ENCODE measurements around the gene ADAM17. TPM values are rescaled to one million over a fixed set of nuclear protein-coding genes. Genes with fewer than 3 reads are reported as not detected.

ADAM17 gene
- total and polyA plus RNA-seq, 9 of the 15 experiments (the other 6 are each of a cell fraction or from before 2014, with no cell fraction given) = 5.8 to 30.0 (median 19.0) TPM

GRCh38 chr2:9463698-9464034 is 92.0 kb downstream of the ADAM17 start:
- no peaks in the 10 kb centered on the region for H3K9me1 ChIP-seq (ENCODE audit: control insufficient read depth, insufficient read depth, low read length)
- H3K9ac ChIP-seq (ENCODE audit: insufficient read depth in 1 of 2, low read depth in 2 of 2, low read length in 2 of 2) = no peak overlapping the region
- ATAC-seq = no peak
- H3K27me3 ChIP-seq (ENCODE audit: control insufficient read depth in 2 of 2, insufficient read depth in 2 of 2, low read length in 2 of 2) = no peaks in the 10 kb centered on the region
- FAIRE-seq = no peak
- no peaks in the 10 kb centered on the region for H3K9me3 ChIP-seq (replicated peaks; ENCODE audit: control insufficient read depth, insufficient read depth, low read depth, low read length)
- peaks cover 0 to 4% of the 10 kb centered on the region in 2 experiments; a peak in 1 of 5 replicates for H3K4me1 ChIP-seq (replicated peaks in 1 of 2; ENCODE audit: control insufficient read depth in 2 of 2, insufficient read depth in 2 of 2, low read length in 2 of 2)
- in situ Hi-C loops (cut with MboI) (no loop called here), intact Hi-C loops (cut with micrococcal nuclease) (no loop called here)
- no peak for DNase-seq (ENCODE audit: extremely low read depth in 1 of 4, low spot score in 3 of 4)
- ChIA-PET CTCF (ENCODE audit: low intra/inter-chr PET ratio) (no interaction called here), POLR2A (no interaction called here)
- no peaks in the 10 kb centered on the region for H3K79me2 ChIP-seq (ENCODE audit: control insufficient read depth, insufficient read depth, low read length)
- H2AFZ ChIP-seq (ENCODE audit: low read depth, low read length) = no peak overlapping the region
- no peaks in the 10 kb centered on the region for H4K20me1 ChIP-seq (replicated peaks; ENCODE audit: control insufficient read depth, insufficient read depth, low read length)
- no TSS peak for BruUV-seq (replicated peaks)
- H3K27ac ChIP-seq (ENCODE audit: extremely low read depth, low read depth, low read length) = no peak overlapping the region
- 95% methylated on average over 6 of the region's 7 CpGs for WGBS (ENCODE audit: insufficient coverage, low coverage, missing lambda C conversion rate)
- H3K36me3 ChIP-seq (ENCODE audit: control insufficient read depth, insufficient read depth, low read length) = peaks cover 69% of the 10 kb centered on the region
- H3K4me3 ChIP-seq = no peak overlapping the region
- H3K4me2 ChIP-seq (ENCODE audit: insufficient read depth, low read length) = no peak overlapping the region
- TF ChIP-seq SRSF9 (IDR thresholded peaks at IDR 0.05; ENCODE audit: borderline replicate concordance, low read depth, low read length) (no peak), ZNF41 (CRISPR knock-in tag; conservative IDR thresholded peaks at IDR 0.05) (no peak), ZNF232 (CRISPR knock-in tag; IDR thresholded peaks at IDR 0.05) (no peak), TEAD1 (CRISPR knock-in tag; IDR thresholded peaks at IDR 0.05) (no peak), HOXB6 (CRISPR knock-in tag; IDR thresholded peaks at IDR 0.05; ENCODE audit: borderline replicate concordance) (no peak), ETV5 (CRISPR knock-in tag; IDR thresholded peaks at IDR 0.05; ENCODE audit: low read depth) (no peak), KDM4B (IDR thresholded peaks at IDR 0.05; ENCODE audit: borderline replicate concordance in 2 of 2, low read depth in 1 of 2) (no peak), RBM15 (IDR thresholded peaks at IDR 0.05; ENCODE audit: insufficient read depth, low read length) (no peak), POLR3G (IDR thresholded peaks at IDR 0.05; ENCODE audit: extremely low read depth, insufficient read length, insufficient replicate concordance) (no peak), XRCC3 (IDR thresholded peaks at IDR 0.05) (no peak), ZNF134 (CRISPR knock-in tag; conservative IDR thresholded peaks at IDR 0.05) (no peak), NCOR1 (IDR thresholded peaks at IDR 0.05) (no peak), MLX (CRISPR knock-in tag; conservative IDR thresholded peaks at IDR 0.05) (no peak)
- TF ChIP-seq, protein P1, sequence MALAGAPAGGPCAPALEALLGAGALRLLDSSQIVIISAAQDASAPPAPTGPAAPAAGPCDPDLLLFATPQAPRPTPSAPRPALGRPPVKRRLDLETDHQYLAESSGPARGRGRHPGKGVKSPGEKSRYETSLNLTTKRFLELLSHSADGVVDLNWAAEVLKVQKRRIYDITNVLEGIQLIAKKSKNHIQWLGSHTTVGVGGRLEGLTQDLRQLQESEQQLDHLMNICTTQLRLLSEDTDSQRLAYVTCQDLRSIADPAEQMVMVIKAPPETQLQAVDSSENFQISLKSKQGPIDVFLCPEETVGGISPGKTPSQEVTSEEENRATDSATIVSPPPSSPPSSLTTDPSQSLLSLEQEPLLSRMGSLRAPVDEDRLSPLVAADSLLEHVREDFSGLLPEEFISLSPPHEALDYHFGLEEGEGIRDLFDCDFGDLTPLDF (CRISPR knock-in tag; IDR thresholded peaks at IDR 0.05) = no peak
- TF ChIP-seq, protein P2, sequence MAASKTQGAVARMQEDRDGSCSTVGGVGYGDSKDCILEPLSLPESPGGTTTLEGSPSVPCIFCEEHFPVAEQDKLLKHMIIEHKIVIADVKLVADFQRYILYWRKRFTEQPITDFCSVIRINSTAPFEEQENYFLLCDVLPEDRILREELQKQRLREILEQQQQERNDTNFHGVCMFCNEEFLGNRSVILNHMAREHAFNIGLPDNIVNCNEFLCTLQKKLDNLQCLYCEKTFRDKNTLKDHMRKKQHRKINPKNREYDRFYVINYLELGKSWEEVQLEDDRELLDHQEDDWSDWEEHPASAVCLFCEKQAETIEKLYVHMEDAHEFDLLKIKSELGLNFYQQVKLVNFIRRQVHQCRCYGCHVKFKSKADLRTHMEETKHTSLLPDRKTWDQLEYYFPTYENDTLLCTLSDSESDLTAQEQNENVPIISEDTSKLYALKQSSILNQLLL (CRISPR knock-in tag; IDR thresholded peaks at IDR 0.05; ENCODE audit: borderline replicate concordance) = no peak
- TF ChIP-seq, protein P3, sequence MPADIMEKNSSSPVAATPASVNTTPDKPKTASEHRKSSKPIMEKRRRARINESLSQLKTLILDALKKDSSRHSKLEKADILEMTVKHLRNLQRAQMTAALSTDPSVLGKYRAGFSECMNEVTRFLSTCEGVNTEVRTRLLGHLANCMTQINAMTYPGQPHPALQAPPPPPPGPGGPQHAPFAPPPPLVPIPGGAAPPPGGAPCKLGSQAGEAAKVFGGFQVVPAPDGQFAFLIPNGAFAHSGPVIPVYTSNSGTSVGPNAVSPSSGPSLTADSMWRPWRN (IDR thresholded peaks at IDR 0.05; ENCODE audit: low read depth) = no peak
- TF ChIP-seq, protein P4, sequence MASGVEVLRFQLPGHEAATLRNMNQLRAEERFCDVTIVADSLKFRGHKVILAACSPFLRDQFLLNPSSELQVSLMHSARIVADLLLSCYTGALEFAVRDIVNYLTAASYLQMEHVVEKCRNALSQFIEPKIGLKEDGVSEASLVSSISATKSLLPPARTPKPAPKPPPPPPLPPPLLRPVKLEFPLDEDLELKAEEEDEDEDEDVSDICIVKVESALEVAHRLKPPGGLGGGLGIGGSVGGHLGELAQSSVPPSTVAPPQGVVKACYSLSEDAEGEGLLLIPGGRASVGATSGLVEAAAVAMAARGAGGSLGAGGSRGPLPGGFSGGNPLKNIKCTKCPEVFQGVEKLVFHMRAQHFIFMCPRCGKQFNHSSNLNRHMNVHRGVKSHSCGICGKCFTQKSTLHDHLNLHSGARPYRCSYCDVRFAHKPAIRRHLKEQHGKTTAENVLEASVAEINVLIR (CRISPR knock-in tag; IDR thresholded peaks at IDR 0.05) = no peak
